ENCODE measurements around the gene CHEK2. TPM values are rescaled to one million over a fixed set of nuclear protein-coding genes. Genes with fewer than 3 reads are reported as not detected.
"Not testable (repeated sequence)": the region's sequence is repeated elsewhere in the genome, so short reads cannot be mapped to it uniquely, and the experiment has no call there.

The CHEK2 gene
- polyA plus RNA-seq, 1 donor from 2014 or later: 3.1 TPM

DNA sequence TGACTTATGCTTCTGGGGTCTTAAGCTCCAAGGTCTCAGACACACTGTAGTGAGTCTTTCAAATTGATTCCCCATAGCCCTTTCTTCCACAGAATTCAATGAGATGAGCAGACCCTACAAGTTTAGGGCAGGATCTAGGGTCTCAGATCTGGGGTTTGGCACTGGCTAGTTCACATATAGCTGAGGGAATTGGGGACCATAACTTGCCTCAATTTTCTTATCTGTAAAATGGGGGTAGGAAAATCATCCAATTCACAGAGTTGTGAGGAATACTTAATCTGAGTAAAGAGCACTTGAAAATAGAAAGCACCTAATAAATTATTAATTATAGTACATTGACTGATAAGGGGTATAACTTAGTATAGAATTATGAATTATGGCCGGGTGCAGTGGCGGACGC, 25.0 kb upstream of the CHEK2 start:
- TF ChIP-seq EP300 (conservative IDR thresholded peaks at IDR 0.05; ENCODE audit: poor library complexity, severe bottlenecking) (no peak), EZH2 (IDR thresholded peaks at IDR 0.05; ENCODE audit: borderline replicate concordance, insufficient read depth, low read length, poor library complexity, severe bottlenecking) (no peak), MXI1 (conservative IDR thresholded peaks at IDR 0.05; ENCODE audit: poor library complexity, severe bottlenecking) (no peak), SMC3 (conservative IDR thresholded peaks at IDR 0.05; ENCODE audit: poor library complexity) (no peak), POLR2AphosphoS5 (IDR thresholded peaks at IDR 0.05) (no peak), RAD21 (conservative IDR thresholded peaks at IDR 0.05) (no peak)
- no peak overlapping the region for H3K4me3 ChIP-seq (ENCODE audit: low read length)
- no peaks in the 10 kb centered on the region for H3K36me3 ChIP-seq (ENCODE audit: insufficient read depth, low read length)
- no peak overlapping the region for H3K9ac ChIP-seq (ENCODE audit: low read length)
- no peaks in the 10 kb centered on the region for H3K27me3 ChIP-seq (ENCODE audit: insufficient read depth, low read depth, low read length)
- H3K4me2 ChIP-seq (ENCODE audit: low read length): no peak overlapping the region
- no peaks in the 10 kb centered on the region for H3K9me3 ChIP-seq (ENCODE audit: low read length)
- H3K27ac ChIP-seq (ENCODE audit: low read length): no peak overlapping the region
- H3K9me2 ChIP-seq (ENCODE audit: insufficient read depth, low read length): no peaks in the 10 kb centered on the region
- H4K20me1 ChIP-seq (ENCODE audit: insufficient read depth): no peaks in the 10 kb centered on the region
- H3K79me2 ChIP-seq (replicated peaks; ENCODE audit: insufficient read depth, low read length): no peaks in the 10 kb centered on the region
- no peak overlapping the region for H2AFZ ChIP-seq (ENCODE audit: low read depth, low read length)
- no peaks in the 10 kb centered on the region for H3F3A ChIP-seq (ENCODE audit: insufficient read depth, low read length, poor library complexity, severe bottlenecking)

DNA sequence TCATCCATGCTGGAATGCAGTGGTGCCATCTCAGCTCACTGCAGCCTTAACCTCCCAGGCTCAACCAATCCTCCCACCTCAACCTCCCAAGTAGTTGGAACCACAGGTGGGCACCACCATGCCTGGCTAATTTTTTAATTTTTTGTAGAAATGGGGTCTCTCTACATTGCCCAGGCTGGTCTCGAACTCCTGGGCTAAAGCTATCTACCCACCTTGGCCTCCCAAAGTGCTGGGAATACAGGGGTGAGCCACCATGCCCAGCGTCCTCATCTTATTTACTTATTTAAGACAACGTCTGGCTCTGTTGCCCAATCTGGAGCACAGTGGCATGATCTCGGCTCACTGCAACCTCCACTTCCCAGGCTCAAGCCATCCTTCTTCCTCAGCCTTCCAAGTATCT, 20.4 kb upstream of the CHEK2 start:
- H4K20me1 ChIP-seq (ENCODE audit: insufficient read depth); H3K4me3 ChIP-seq (ENCODE audit: low read length); H2AFZ ChIP-seq (ENCODE audit: low read depth, low read length); H3K9ac ChIP-seq (ENCODE audit: low read length); H3K27me3 ChIP-seq (ENCODE audit: insufficient read depth, low read depth, low read length); H3K79me2 ChIP-seq (replicated peaks; ENCODE audit: insufficient read depth, low read length); H3K27ac ChIP-seq (ENCODE audit: low read length); H3K4me2 ChIP-seq (ENCODE audit: low read length); H3K36me3 ChIP-seq (ENCODE audit: insufficient read depth, low read length); H3F3A ChIP-seq (ENCODE audit: insufficient read depth, low read length, poor library complexity, severe bottlenecking); H3K9me2 ChIP-seq (ENCODE audit: insufficient read depth, low read length); H3K9me3 ChIP-seq (ENCODE audit: low read length): not testable (repeated sequence)

DNA sequence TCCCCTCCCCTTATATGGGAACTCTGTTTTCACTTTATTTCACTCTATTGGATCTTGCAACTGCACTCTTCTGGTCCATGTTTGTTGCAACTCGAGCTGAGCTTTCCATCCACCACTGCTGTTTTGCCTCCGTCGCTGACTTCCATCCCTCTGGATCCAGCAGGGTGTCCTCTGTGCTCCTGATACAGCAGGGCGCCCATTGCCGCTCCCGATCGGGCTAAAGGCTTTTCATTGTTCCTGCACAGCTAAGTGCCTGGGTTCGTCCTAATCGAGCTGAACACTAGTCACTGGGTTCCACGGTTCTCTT, 19.8 kb upstream of the CHEK2 start:
- no peaks in the 10 kb centered on the region for H3K79me2 ChIP-seq (replicated peaks; ENCODE audit: insufficient read depth, low read length)
- no peak overlapping the region for H3K27ac ChIP-seq (ENCODE audit: low read length)
- H3K4me3 ChIP-seq (ENCODE audit: low read length): no peak overlapping the region
- H3K36me3 ChIP-seq (ENCODE audit: insufficient read depth, low read length): no peaks in the 10 kb centered on the region
- TF ChIP-seq RAD21 (conservative IDR thresholded peaks at IDR 0.05): no peak
- no peak for TF ChIP-seq EZH2 (IDR thresholded peaks at IDR 0.05; ENCODE audit: borderline replicate concordance, insufficient read depth, low read length, poor library complexity, severe bottlenecking)
- TF ChIP-seq POLR2AphosphoS5 (IDR thresholded peaks at IDR 0.05): no peak
- TF ChIP-seq, protein P1, sequence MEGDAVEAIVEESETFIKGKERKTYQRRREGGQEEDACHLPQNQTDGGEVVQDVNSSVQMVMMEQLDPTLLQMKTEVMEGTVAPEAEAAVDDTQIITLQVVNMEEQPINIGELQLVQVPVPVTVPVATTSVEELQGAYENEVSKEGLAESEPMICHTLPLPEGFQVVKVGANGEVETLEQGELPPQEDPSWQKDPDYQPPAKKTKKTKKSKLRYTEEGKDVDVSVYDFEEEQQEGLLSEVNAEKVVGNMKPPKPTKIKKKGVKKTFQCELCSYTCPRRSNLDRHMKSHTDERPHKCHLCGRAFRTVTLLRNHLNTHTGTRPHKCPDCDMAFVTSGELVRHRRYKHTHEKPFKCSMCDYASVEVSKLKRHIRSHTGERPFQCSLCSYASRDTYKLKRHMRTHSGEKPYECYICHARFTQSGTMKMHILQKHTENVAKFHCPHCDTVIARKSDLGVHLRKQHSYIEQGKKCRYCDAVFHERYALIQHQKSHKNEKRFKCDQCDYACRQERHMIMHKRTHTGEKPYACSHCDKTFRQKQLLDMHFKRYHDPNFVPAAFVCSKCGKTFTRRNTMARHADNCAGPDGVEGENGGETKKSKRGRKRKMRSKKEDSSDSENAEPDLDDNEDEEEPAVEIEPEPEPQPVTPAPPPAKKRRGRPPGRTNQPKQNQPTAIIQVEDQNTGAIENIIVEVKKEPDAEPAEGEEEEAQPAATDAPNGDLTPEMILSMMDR (IDR thresholded peaks at IDR 0.05; ENCODE audit: poor library complexity, severe bottlenecking): no peak
- TF ChIP-seq, protein P2, sequence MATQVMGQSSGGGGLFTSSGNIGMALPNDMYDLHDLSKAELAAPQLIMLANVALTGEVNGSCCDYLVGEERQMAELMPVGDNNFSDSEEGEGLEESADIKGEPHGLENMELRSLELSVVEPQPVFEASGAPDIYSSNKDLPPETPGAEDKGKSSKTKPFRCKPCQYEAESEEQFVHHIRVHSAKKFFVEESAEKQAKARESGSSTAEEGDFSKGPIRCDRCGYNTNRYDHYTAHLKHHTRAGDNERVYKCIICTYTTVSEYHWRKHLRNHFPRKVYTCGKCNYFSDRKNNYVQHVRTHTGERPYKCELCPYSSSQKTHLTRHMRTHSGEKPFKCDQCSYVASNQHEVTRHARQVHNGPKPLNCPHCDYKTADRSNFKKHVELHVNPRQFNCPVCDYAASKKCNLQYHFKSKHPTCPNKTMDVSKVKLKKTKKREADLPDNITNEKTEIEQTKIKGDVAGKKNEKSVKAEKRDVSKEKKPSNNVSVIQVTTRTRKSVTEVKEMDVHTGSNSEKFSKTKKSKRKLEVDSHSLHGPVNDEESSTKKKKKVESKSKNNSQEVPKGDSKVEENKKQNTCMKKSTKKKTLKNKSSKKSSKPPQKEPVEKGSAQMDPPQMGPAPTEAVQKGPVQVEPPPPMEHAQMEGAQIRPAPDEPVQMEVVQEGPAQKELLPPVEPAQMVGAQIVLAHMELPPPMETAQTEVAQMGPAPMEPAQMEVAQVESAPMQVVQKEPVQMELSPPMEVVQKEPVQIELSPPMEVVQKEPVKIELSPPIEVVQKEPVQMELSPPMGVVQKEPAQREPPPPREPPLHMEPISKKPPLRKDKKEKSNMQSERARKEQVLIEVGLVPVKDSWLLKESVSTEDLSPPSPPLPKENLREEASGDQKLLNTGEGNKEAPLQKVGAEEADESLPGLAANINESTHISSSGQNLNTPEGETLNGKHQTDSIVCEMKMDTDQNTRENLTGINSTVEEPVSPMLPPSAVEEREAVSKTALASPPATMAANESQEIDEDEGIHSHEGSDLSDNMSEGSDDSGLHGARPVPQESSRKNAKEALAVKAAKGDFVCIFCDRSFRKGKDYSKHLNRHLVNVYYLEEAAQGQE (IDR thresholded peaks at IDR 0.05; ENCODE audit: borderline replicate concordance): no peak
- no peak for TF ChIP-seq TAF1 (IDR thresholded peaks at IDR 0.05; ENCODE audit: low read depth)
- no peak for TF ChIP-seq SMC3 (conservative IDR thresholded peaks at IDR 0.05; ENCODE audit: poor library complexity)
- no peak for TF ChIP-seq EP300 (conservative IDR thresholded peaks at IDR 0.05; ENCODE audit: poor library complexity, severe bottlenecking)
- no peak for TF ChIP-seq MXI1 (conservative IDR thresholded peaks at IDR 0.05; ENCODE audit: poor library complexity, severe bottlenecking)
- H3K4me2 ChIP-seq (ENCODE audit: low read length): no peak overlapping the region
- no peaks in the 10 kb centered on the region for H4K20me1 ChIP-seq (ENCODE audit: insufficient read depth)
- no peaks in the 10 kb centered on the region for H3K9me3 ChIP-seq (ENCODE audit: low read length)
- H2AFZ ChIP-seq (ENCODE audit: low read depth, low read length): no peak overlapping the region
- H3K27me3 ChIP-seq (ENCODE audit: insufficient read depth, low read depth, low read length): no peaks in the 10 kb centered on the region
- no peaks in the 10 kb centered on the region for H3K9me2 ChIP-seq (ENCODE audit: insufficient read depth, low read length)
- no peak overlapping the region for H3K9ac ChIP-seq (ENCODE audit: low read length)
- no peaks in the 10 kb centered on the region for H3F3A ChIP-seq (ENCODE audit: insufficient read depth, low read length, poor library complexity, severe bottlenecking)

Measured in neural cell (in vitro differentiated cells).